ENCODE measurements around the gene HOXC12.

The HOXC12 gene

GRCh38 chr12:53942467-53942997, 12.2 kb upstream of the HOXC12 start:
- no peak overlapping the region for H3K4me3 ChIP-seq (ENCODE audit: low read length)
- H3K9me3 ChIP-seq (ENCODE audit: control insufficient read depth, low read length): peaks cover 5% of the 10 kb centered on the region
- H3K9ac ChIP-seq (ENCODE audit: low read length): no peak overlapping the region
- peaks cover 6% of the 10 kb centered on the region for H3K4me1 ChIP-seq (ENCODE audit: control insufficient read depth, insufficient read depth, low read length)
- H3K27me3 ChIP-seq (replicated peaks; ENCODE audit: control insufficient read depth, insufficient read depth, low read length): peaks cover 77% of the 10 kb centered on the region
- no peaks in the 10 kb centered on the region for H3K36me3 ChIP-seq (ENCODE audit: control insufficient read depth, insufficient read depth, low read length, severe bottlenecking)
- no peak for DNase-seq (ENCODE audit: low read depth)

GRCh38 chr12:53944209-53944608, 10.5 kb upstream of the HOXC12 start:
- Histone ChIP-seq H3K36me3 (ENCODE audit: control insufficient read depth, insufficient read depth, low read length, severe bottlenecking) (no peaks in the 10 kb centered on the region), H3K9ac (ENCODE audit: low read length) (no peak overlapping the region), H3K9me3 (ENCODE audit: control insufficient read depth, low read length) (peaks cover 5% of the 10 kb centered on the region), H3K4me1 (ENCODE audit: control insufficient read depth, insufficient read depth, low read length) (peaks cover 6% of the 10 kb centered on the region), H3K4me3 (ENCODE audit: low read length) (no peak overlapping the region), H3K27me3 (replicated peaks; ENCODE audit: control insufficient read depth, insufficient read depth, low read length) (peaks cover 83% of the 10 kb centered on the region)
- DNase-seq (ENCODE audit: low read depth): no peak

- Histone ChIP-seq H3K36me3 (ENCODE audit: control insufficient read depth, insufficient read depth, low read length, severe bottlenecking) (no peaks in the 10 kb centered on the region), H3K4me3 (ENCODE audit: low read length) (no peak overlapping the region), H3K9ac (ENCODE audit: low read length) (no peak overlapping the region), H3K27me3 (replicated peaks; ENCODE audit: control insufficient read depth, insufficient read depth, low read length) (peaks cover 89% of the 10 kb centered on the region), H3K9me3 (ENCODE audit: control insufficient read depth, low read length) (peaks cover 5% of the 10 kb centered on the region), H3K4me1 (ENCODE audit: control insufficient read depth, insufficient read depth, low read length) (peaks cover 6% of the 10 kb centered on the region)
- DNase-seq (ENCODE audit: low read depth): no peak
Observed at GRCh38 chr12:53944907-53945847, 9.5 kb upstream of the HOXC12 start.

- Histone ChIP-seq H3K4me3 (ENCODE audit: low read length) (no peak overlapping the region), H3K4me1 (ENCODE audit: control insufficient read depth, insufficient read depth, low read length) (peaks cover 13% of the 10 kb centered on the region), H3K9ac (ENCODE audit: low read length) (no peak overlapping the region), H3K27me3 (replicated peaks; ENCODE audit: control insufficient read depth, insufficient read depth, low read length) (peaks cover 99% of the 10 kb centered on the region), H3K9me3 (ENCODE audit: control insufficient read depth, low read length) (peaks cover under 1% of the 10 kb centered on the region), H3K36me3 (ENCODE audit: control insufficient read depth, insufficient read depth, low read length, severe bottlenecking) (no peaks in the 10 kb centered on the region)
- DNase-seq (ENCODE audit: low read depth): no peak
Observed at GRCh38 chr12:53947743-53948142, 7.0 kb upstream of the HOXC12 start.

- H3K9ac ChIP-seq (ENCODE audit: low read length): no peak overlapping the region
- peaks cover 99% of the 10 kb centered on the region for H3K27me3 ChIP-seq (replicated peaks; ENCODE audit: control insufficient read depth, insufficient read depth, low read length)
- H3K9me3 ChIP-seq (ENCODE audit: control insufficient read depth, low read length): no peaks in the 10 kb centered on the region
- H3K36me3 ChIP-seq (ENCODE audit: control insufficient read depth, insufficient read depth, low read length, severe bottlenecking): no peaks in the 10 kb centered on the region
- H3K4me3 ChIP-seq (ENCODE audit: low read length): no peak overlapping the region
- peaks cover 22% of the 10 kb centered on the region for H3K4me1 ChIP-seq (ENCODE audit: control insufficient read depth, insufficient read depth, low read length)
- no peak for DNase-seq (ENCODE audit: low read depth)
Observed at GRCh38 chr12:53948650-53949593, 5.8 kb upstream of the HOXC12 start.

GRCh38 chr12:53949631-53950436, 4.9 kb upstream of the HOXC12 start:
- Histone ChIP-seq H3K4me1 (ENCODE audit: control insufficient read depth, insufficient read depth, low read length) (peaks cover 20% of the 10 kb centered on the region), H3K27me3 (replicated peaks; ENCODE audit: control insufficient read depth, insufficient read depth, low read length) (peaks cover 99% of the 10 kb centered on the region), H3K36me3 (ENCODE audit: control insufficient read depth, insufficient read depth, low read length, severe bottlenecking) (no peaks in the 10 kb centered on the region), H3K9ac (ENCODE audit: low read length) (no peak overlapping the region), H3K4me3 (ENCODE audit: low read length) (no peak overlapping the region), H3K9me3 (ENCODE audit: control insufficient read depth, low read length) (no peaks in the 10 kb centered on the region)
- no peak for DNase-seq (ENCODE audit: low read depth)

GRCh38 chr12:53950437-53950773, 4.3 kb upstream of the HOXC12 start:
- Histone ChIP-seq H3K4me3 (ENCODE audit: low read length) (no peak overlapping the region), H3K27me3 (replicated peaks; ENCODE audit: control insufficient read depth, insufficient read depth, low read length) (peaks cover 99% of the 10 kb centered on the region), H3K36me3 (ENCODE audit: control insufficient read depth, insufficient read depth, low read length, severe bottlenecking) (no peaks in the 10 kb centered on the region), H3K9me3 (ENCODE audit: control insufficient read depth, low read length) (no peaks in the 10 kb centered on the region), H3K9ac (ENCODE audit: low read length) (no peak overlapping the region), H3K4me1 (ENCODE audit: control insufficient read depth, insufficient read depth, low read length) (peaks cover 19% of the 10 kb centered on the region)
- no peak for DNase-seq (ENCODE audit: low read depth)

- Histone ChIP-seq H3K9me3 (ENCODE audit: control insufficient read depth, low read length) (no peaks in the 10 kb centered on the region), H3K4me1 (ENCODE audit: control insufficient read depth, insufficient read depth, low read length) (peaks cover 19% of the 10 kb centered on the region)
Observed at GRCh38 chr12:53950789-53951576, 3.7 kb upstream of the HOXC12 start.

GRCh38 chr12:53951577-53952334, 2.9 kb upstream of the HOXC12 start:
- H3K9me3 ChIP-seq (ENCODE audit: control insufficient read depth, low read length): no peaks in the 10 kb centered on the region
- no peak overlapping the region for H3K4me3 ChIP-seq (ENCODE audit: low read length)
- H3K27me3 ChIP-seq (replicated peaks; ENCODE audit: control insufficient read depth, insufficient read depth, low read length): peaks cover 99% of the 10 kb centered on the region
- peaks cover 19% of the 10 kb centered on the region for H3K4me1 ChIP-seq (ENCODE audit: control insufficient read depth, insufficient read depth, low read length)
- no peak for DNase-seq (ENCODE audit: low read depth)
- no peak overlapping the region for H3K9ac ChIP-seq (ENCODE audit: low read length)
- no peaks in the 10 kb centered on the region for H3K36me3 ChIP-seq (ENCODE audit: control insufficient read depth, insufficient read depth, low read length, severe bottlenecking)

More at GRCh38 chr12:53950789-53951576, 3.7 kb upstream of the HOXC12 start:
- H3K27me3 ChIP-seq (replicated peaks; ENCODE audit: control insufficient read depth, insufficient read depth, low read length): peaks cover 99% of the 10 kb centered on the region
- H3K9ac ChIP-seq (ENCODE audit: low read length): no peak overlapping the region
- DNase-seq (ENCODE audit: low read depth): no peak
- no peak overlapping the region for H3K4me3 ChIP-seq (ENCODE audit: low read length)
- H3K36me3 ChIP-seq (ENCODE audit: control insufficient read depth, insufficient read depth, low read length, severe bottlenecking): no peaks in the 10 kb centered on the region
